Esophagus squamous epithelium (tissue), 5 donors: ENCODE data around the gene KCNJ6. TPM values are rescaled to one million over a fixed set of nuclear protein-coding genes. Genes with fewer than 3 reads are reported as not detected.

Experiments
- DNase-seq: peaks from one replicate; lab custom pipeline; 2025; lab: John Stamatoyannopoulos, UW
- H3K27ac ChIP-seq, 4 donors: fragments of 200-600 bp; sonication (generic); one replicate each; pipeline ENCODE4 v1.5.1; 2016 to 2019; ENCODE audit warnings: mild to moderate bottlenecking in 1 of 4
- H3K27me3 ChIP-seq, 4 donors: fragments of 200-600 bp; sonication (generic); 1 replicate in 3 of 4; 2 replicates in 1 of 4; pipeline versions ENCODE4 v1.5.1 to v1.6.0; 2017 to 2021; ENCODE audit warnings: antibody characterized with exemption in 1 of 4
- H3K36me3 ChIP-seq, 3 donors: fragments of 200-600 bp; sonication (generic); one replicate each; pipeline ENCODE4 v1.5.1; 2016 to 2019
- H3K4me1 ChIP-seq, 3 donors: fragments of 200-600 bp; sonication (generic); one replicate each; pipeline ENCODE4 v1.5.1; 2017 to 2019
- H3K4me3 ChIP-seq, 4 donors: fragments of 200-600 bp; sonication (generic); 1 replicate in 3 of 4; 2 replicates in 1 of 4; pipeline ENCODE4 v1.5.1; 2016 to 2019; ENCODE audit warnings: mild to moderate bottlenecking in 2 of 4, moderate library complexity in 1 of 4
- H3K9me3 ChIP-seq, 3 donors: fragments of 200-600 bp; sonication (generic); one replicate each; pipeline ENCODE4 v1.5.1; 2016 to 2019
- CTCF ChIP-seq, 6 experiments: fragments of 450-650 bp in 4 of 6; fragments of 200-600 bp in 2 of 6; sonication (generic) in 2 of 6; IDR thresholded peaks; one replicate each; pipeline ENCODE4 v1.5.1; 2016 to 2019; ENCODE audit warnings: antibody characterized with exemption in 6 of 6, mild to moderate bottlenecking in 4 of 6, moderate library complexity in 4 of 6
- POLR2A ChIP-seq, 4 donors: fragments of 450-650 bp; IDR thresholded peaks; one replicate each; pipeline ENCODE4 v1.6.1; 2017; ENCODE audit warnings: antibody characterized with exemption in 4 of 4, mild to moderate bottlenecking in 4 of 4, moderate library complexity in 3 of 4
- WGBS, 2 donors: methylation state at CpG; one replicate each; pipeline ENCODE4 v1.1.5; 2018; 5-methylcytosine and 5-hydroxymethylcytosine counted together
- intact Hi-C: fragments of 100-400 bp; cut with DNase I; formaldehyde crosslinking; loops from one replicate; pipeline ENCODE4 v1.15.0; 2022
- total RNA-seq, 4 donors: library from RNA; depleted of rRNA; stranded (reverse); fragments of >200 nt; gene quantifications; one replicate each; pipeline ENCODE4 v1.1.0, GENCODE V29; 2016
- donor health status: DM: yes; HTN: yes; CAD: no.

The KCNJ6 gene
- total RNA-seq, 4 donors from 2014 or later = not detected

- Histone ChIP-seq H3K27ac (no peak overlapping the region), H3K4me1 (no peaks in the 10 kb centered on the region), H3K9me3 (no peaks in the 10 kb centered on the region), H3K4me3 (no peak overlapping the region), H3K36me3 (no peaks in the 10 kb centered on the region), H3K27me3 (peaks cover 0 to 27% (median 0%) of the 10 kb centered on the region in 4 donors)
- TF ChIP-seq POLR2A (IDR thresholded peaks at IDR 0.05) (no peak), CTCF (IDR thresholded peaks at IDR 0.05) (no peak)
- no peak for DNase-seq
- WGBS, 2 donors = 88 to 91% methylated on average over 7 of the region's 7 CpGs
- intact Hi-C loops = no loop called here
These were observed 214.0 kb downstream of the KCNJ6 start for GRCh38 chr21:37702241-37702640.

GRCh38 chr21:37700641-37701202 lies 215.5 kb downstream of the KCNJ6 start:
- DNase-seq = no peak
- Histone ChIP-seq H3K9me3 (no peaks in the 10 kb centered on the region), H3K27ac (no peak overlapping the region), H3K4me3 (no peak overlapping the region), H3K27me3 (peaks cover 0 to 25% (median 0%) of the 10 kb centered on the region in 4 donors), H3K36me3 (no peaks in the 10 kb centered on the region), H3K4me1 (no peaks in the 10 kb centered on the region)
- intact Hi-C loops = no loop called here
- WGBS, 2 donors = 32 to 34% methylated on average over 5 to 6 of the region's 6 CpGs
- peak in 5 of 6 experiments; percentile 11 to 70 (median 41) for TF ChIP-seq CTCF (IDR thresholded peaks at IDR 0.05)
- no peak for TF ChIP-seq POLR2A (IDR thresholded peaks at IDR 0.05)

- 65 to 68% methylated on average over 5 of the region's 5 CpGs for whole genome bisulfite sequencing, 2 donors
- Histone ChIP-seq H3K4me1 (no peaks in the 10 kb centered on the region), H3K27me3 (peaks cover 0 to 33% (median 0%) of the 10 kb centered on the region in 4 donors), H3K9me3 (no peaks in the 10 kb centered on the region), H3K27ac (no peak overlapping the region), H3K36me3 (no peaks in the 10 kb centered on the region), H3K4me3 (no peak overlapping the region)
- TF ChIP-seq CTCF (IDR thresholded peaks at IDR 0.05) (no peak), POLR2A (IDR thresholded peaks at IDR 0.05) (no peak)
- no peak for DNase-seq
- intact Hi-C loops = no loop called here
These were observed 217.1 kb downstream of the KCNJ6 start for GRCh38 chr21:37699024-37699775.

GRCh38 chr21:37696936-37697335 lies 219.3 kb downstream of the KCNJ6 start:
- H3K36me3 ChIP-seq = no peaks in the 10 kb centered on the region
- intact Hi-C loops = no loop called here
- no peak overlapping the region for H3K4me3 ChIP-seq
- 89 to 91% methylated on average over 3 of the region's 3 CpGs for WGBS, 2 donors
- no peaks in the 10 kb centered on the region for H3K9me3 ChIP-seq
- TF ChIP-seq CTCF (IDR thresholded peaks at IDR 0.05) (no peak), POLR2A (IDR thresholded peaks at IDR 0.05) (no peak)
- peaks cover 0 to 31% (median 0%) of the 10 kb centered on the region in 4 donors for H3K27me3 ChIP-seq
- no peaks in the 10 kb centered on the region for H3K4me1 ChIP-seq
- no peak for DNase-seq
- H3K27ac ChIP-seq = no peak overlapping the region

GRCh38 chr21:37695111-37695510 lies 221.1 kb downstream of the KCNJ6 start:
- no peak overlapping the region for H3K4me3 ChIP-seq
- H3K36me3 ChIP-seq = no peaks in the 10 kb centered on the region
- no peak for DNase-seq
- H3K27ac ChIP-seq = no peak overlapping the region
- intact Hi-C loops = no loop called here
- TF ChIP-seq CTCF (IDR thresholded peaks at IDR 0.05) = no peak
- no peak for TF ChIP-seq POLR2A (IDR thresholded peaks at IDR 0.05)
- H3K9me3 ChIP-seq = no peaks in the 10 kb centered on the region
- H3K27me3 ChIP-seq = peaks cover 0 to 35% (median 0%) of the 10 kb centered on the region in 4 donors
- H3K4me1 ChIP-seq = no peaks in the 10 kb centered on the region
